ENCODE data around the gene UMOD. TPM values are rescaled to one million over a fixed set of nuclear protein-coding genes. Genes with fewer than 3 reads are reported as not detected.
A peak's percentile ranks its signal among the peaks of the same experiment; 100 is the strongest.

UMOD gene
- total and polyA plus RNA-seq, 9 of the 15 experiments (the other 6 are each of a cell fraction or from before 2014, with no cell fraction given): not detected

GRCh38 chr16:20285993-20286499 is 66.5 kb downstream of the UMOD start:
- TF ChIP-seq HMGXB4 (CRISPR knock-in tag; IDR thresholded peaks at IDR 0.05): no peak
- no peak for TF ChIP-seq SMAD1 (IDR thresholded peaks at IDR 0.05; ENCODE audit: low read depth, low read length, partially characterized antibody)
- no peak for TF ChIP-seq YBX1 (IDR thresholded peaks at IDR 0.05)
- no peak for TF ChIP-seq ARID2 (IDR thresholded peaks at IDR 0.05)
- TF ChIP-seq KLF16 (IDR thresholded peaks at IDR 0.05): no peak
- TF ChIP-seq NR2C2 (CRISPR knock-in tag; IDR thresholded peaks at IDR 0.05): no peak
- peak; percentile 72 for TF ChIP-seq NR2C2 (tag; IDR thresholded peaks at IDR 0.05)
- TF ChIP-seq NR2C1 (IDR thresholded peaks at IDR 0.05): peak; percentile 81
- peak; percentile 80 for TF ChIP-seq NR2C1 (tag; IDR thresholded peaks at IDR 0.05)
- no peak for TF ChIP-seq MBD1 (CRISPR knock-in tag; IDR thresholded peaks at IDR 0.05)
- no peak for TF ChIP-seq POLR2AphosphoS2 (IDR thresholded peaks at IDR 0.05; ENCODE audit: low read length)
- Histone ChIP-seq H3K9me1 (ENCODE audit: control insufficient read depth, insufficient read depth, low read length) (no peaks in the 10 kb centered on the region), H3K36me3 (ENCODE audit: control insufficient read depth, insufficient read depth, low read length) (no peaks in the 10 kb centered on the region), H3K4me3 (no peak overlapping the region), H3K9ac (ENCODE audit: insufficient read depth in 1 of 2, low read depth in 2 of 2, low read length in 2 of 2) (no peak overlapping the region), H4K20me1 (replicated peaks; ENCODE audit: control insufficient read depth, insufficient read depth, low read length) (no peaks in the 10 kb centered on the region), H3K79me2 (ENCODE audit: control insufficient read depth, insufficient read depth, low read length) (no peaks in the 10 kb centered on the region), H3K4me1 (replicated peaks in 1 of 2; ENCODE audit: control insufficient read depth in 2 of 2, insufficient read depth in 2 of 2, low read length in 2 of 2) (no peaks in the 10 kb centered on the region), H3K4me2 (ENCODE audit: insufficient read depth, low read length) (no peak overlapping the region), H3K27ac (ENCODE audit: extremely low read depth, low read depth, low read length) (no peak overlapping the region), H3K9me3 (replicated peaks; ENCODE audit: control insufficient read depth, insufficient read depth, low read depth, low read length) (no peaks in the 10 kb centered on the region), H2AFZ (ENCODE audit: low read depth, low read length) (no peak overlapping the region), H3K27me3 (ENCODE audit: control insufficient read depth in 2 of 2, insufficient read depth in 2 of 2, low read length in 2 of 2) (peaks cover 0 to 12% of the 10 kb centered on the region in 2 experiments; a peak in 4 of 5 replicates)
- WGBS (ENCODE audit: insufficient coverage, low coverage, missing lambda C conversion rate): 0% methylated on average over 6 of the region's 6 CpGs
- intact Hi-C loops (cut with micrococcal nuclease): no loop called here
- FAIRE-seq: no peak
- DNase-seq (ENCODE audit: extremely low read depth in 1 of 4, low spot score in 3 of 4): no peak
- POLR2A ChIA-PET: no interaction called here
- CTCF ChIA-PET (ENCODE audit: low intra/inter-chr PET ratio): no interaction called here
- in situ Hi-C loops (cut with MboI): no loop called here
- no TSS peak for BruUV-seq (replicated peaks)
- ATAC-seq: no peak

Other genes starting within 250 kb of the UMOD start
- not detected in 2 replicates for gene GP2, start 25.2 kb downstream of the UMOD start, total RNA-seq (2014; rRNA removed)
- gene GP2, start 25.2 kb downstream of the UMOD start, total RNA-seq (2014; rRNA removed; fragmentation: Illumina TruSeq; extraction: Trizol): not detected in 2 replicates
- gene GP2, start 25.2 kb downstream of the UMOD start, total RNA-seq (2015; rRNA removed; fragmentation: Illumina TruSeq; extraction: Trizol): not detected in 2 replicates
- gene GP2, start 25.2 kb downstream of the UMOD start, total RNA-seq (2021): 5.9 and 6.1 TPM in 2 replicates
- not detected in 2 replicates for gene GP2, start 25.2 kb downstream of the UMOD start, polyA plus RNA-seq (2011; rRNA removed)
- not detected in 2 replicates for gene GP2, start 25.2 kb downstream of the UMOD start, polyA plus RNA-seq (2014; fragmentation: Illumina TruSeq; extraction: Trizol)
- gene GP2, start 25.2 kb downstream of the UMOD start, polyA plus RNA-seq (2014; fragmentation: Nextera tagmentation; extraction: Ambion mirVana): not detected
- not detected in 2 replicates for gene GP2, start 25.2 kb downstream of the UMOD start, polyA plus RNA-seq (2014; rRNA removed)
- not detected in 2 replicates for gene PDILT, start 52.0 kb upstream of the UMOD start, total RNA-seq (2014; rRNA removed)
- gene PDILT, start 52.0 kb upstream of the UMOD start, total RNA-seq (2014; rRNA removed; fragmentation: Illumina TruSeq; extraction: Trizol): not detected in 2 replicates
- gene PDILT, start 52.0 kb upstream of the UMOD start, total RNA-seq (2015; rRNA removed; fragmentation: Illumina TruSeq; extraction: Trizol): not detected in 2 replicates
- not detected in 2 replicates for gene PDILT, start 52.0 kb upstream of the UMOD start, total RNA-seq (2021)
- gene PDILT, start 52.0 kb upstream of the UMOD start, polyA plus RNA-seq (2011; rRNA removed): not detected in 2 replicates
- gene PDILT, start 52.0 kb upstream of the UMOD start, polyA plus RNA-seq (2014; fragmentation: Illumina TruSeq; extraction: Trizol): not detected in 2 replicates
- not detected for gene PDILT, start 52.0 kb upstream of the UMOD start, polyA plus RNA-seq (2014; fragmentation: Nextera tagmentation; extraction: Ambion mirVana)
- not detected in 2 replicates for gene PDILT, start 52.0 kb upstream of the UMOD start, polyA plus RNA-seq (2014; rRNA removed)
- not detected in 2 replicates for gene ACSM5, start 56.8 kb upstream of the UMOD start, total RNA-seq (2014; rRNA removed)
- not detected in 2 replicates for gene ACSM5, start 56.8 kb upstream of the UMOD start, total RNA-seq (2014; rRNA removed; fragmentation: Illumina TruSeq; extraction: Trizol)
- gene ACSM5, start 56.8 kb upstream of the UMOD start, total RNA-seq (2015; rRNA removed; fragmentation: Illumina TruSeq; extraction: Trizol): not detected in 2 replicates
- gene ACSM5, start 56.8 kb upstream of the UMOD start, total RNA-seq (2021): not detected in 2 replicates
- not detected in 2 replicates for gene ACSM5, start 56.8 kb upstream of the UMOD start, polyA plus RNA-seq (2011; rRNA removed)
- not detected in 2 replicates for gene ACSM5, start 56.8 kb upstream of the UMOD start, polyA plus RNA-seq (2014; fragmentation: Illumina TruSeq; extraction: Trizol)
- not detected for gene ACSM5, start 56.8 kb upstream of the UMOD start, polyA plus RNA-seq (2014; fragmentation: Nextera tagmentation; extraction: Ambion mirVana)
- gene ACSM5, start 56.8 kb upstream of the UMOD start, polyA plus RNA-seq (2014; rRNA removed): not detected in 2 replicates
- not detected in 2 replicates for gene ACSM2A, start 98.8 kb upstream of the UMOD start, total RNA-seq (2014; rRNA removed)
- not detected in 2 replicates for gene ACSM2A, start 98.8 kb upstream of the UMOD start, total RNA-seq (2014; rRNA removed; fragmentation: Illumina TruSeq; extraction: Trizol)
- gene ACSM2A, start 98.8 kb upstream of the UMOD start, total RNA-seq (2015; rRNA removed; fragmentation: Illumina TruSeq; extraction: Trizol): not detected in 2 replicates
- gene ACSM2A, start 98.8 kb upstream of the UMOD start, total RNA-seq (2021): 0.09 and 0.13 TPM in 2 replicates
- gene ACSM2A, start 98.8 kb upstream of the UMOD start, polyA plus RNA-seq (2011; rRNA removed): not detected in 2 replicates
- not detected in 2 replicates for gene ACSM2A, start 98.8 kb upstream of the UMOD start, polyA plus RNA-seq (2014; fragmentation: Illumina TruSeq; extraction: Trizol)
- gene ACSM2A, start 98.8 kb upstream of the UMOD start, polyA plus RNA-seq (2014; fragmentation: Nextera tagmentation; extraction: Ambion mirVana): not detected
- gene ACSM2A, start 98.8 kb upstream of the UMOD start, polyA plus RNA-seq (2014; rRNA removed): not detected in 2 replicates
- gene ACSM2B, start 223.7 kb upstream of the UMOD start, total RNA-seq (2014; rRNA removed): 0.16 TPM in 1 of 2 replicates, not detected in the other
- 0.22 and 0.69 TPM in 2 replicates for gene ACSM2B, start 223.7 kb upstream of the UMOD start, total RNA-seq (2014; rRNA removed; fragmentation: Illumina TruSeq; extraction: Trizol)
- gene ACSM2B, start 223.7 kb upstream of the UMOD start, total RNA-seq (2015; rRNA removed; fragmentation: Illumina TruSeq; extraction: Trizol): not detected in 2 replicates
- 0.40 and 0.89 TPM in 2 replicates for gene ACSM2B, start 223.7 kb upstream of the UMOD start, total RNA-seq (2021)
- not detected in 2 replicates for gene ACSM2B, start 223.7 kb upstream of the UMOD start, polyA plus RNA-seq (2011; rRNA removed)
- 0.06 and 0.10 TPM in 2 replicates for gene ACSM2B, start 223.7 kb upstream of the UMOD start, polyA plus RNA-seq (2014; fragmentation: Illumina TruSeq; extraction: Trizol)
- under 1 TPM; 0.45 to 0.64 TPM for gene ACSM2B, start 223.7 kb upstream of the UMOD start, polyA plus RNA-seq (2014; fragmentation: Nextera tagmentation; extraction: Ambion mirVana)
- 0.68 TPM in 1 of 2 replicates, not detected in the other for gene ACSM2B, start 223.7 kb upstream of the UMOD start, polyA plus RNA-seq (2014; rRNA removed)